Skeletal muscle satellite cell (primary cell): ENCODE measurements around the gene EXOC4.
A peak's percentile ranks its signal among the peaks of the same experiment; 100 is the strongest.
"Not testable (repeated sequence)": the region's sequence is repeated elsewhere in the genome, so short reads cannot be mapped to it uniquely, and the experiment has no call there.

ENCODE experiments used
- H3K27me3 ChIP-seq: 2 replicates; pipeline ENCODE4 v1.7.0; 2013; ENCODE audit warnings: low read length; ENCODE audit not compliant: control insufficient read depth, insufficient read depth
- H3K36me3 ChIP-seq: 2 replicates; pipeline ENCODE4 v1.7.0; 2013; ENCODE audit warnings: mild to moderate bottlenecking, control low read depth, low read length; ENCODE audit not compliant: insufficient read depth
- H3K4me1 ChIP-seq: 2 replicates; pipeline ENCODE4 v1.7.0; 2013; ENCODE audit warnings: low read length; ENCODE audit not compliant: control insufficient read depth, insufficient read depth
- H3K4me2 ChIP-seq: 2 replicates; pipeline ENCODE4 v1.7.0; 2013; ENCODE audit warnings: mild to moderate bottlenecking, low read length
- H3K4me3 ChIP-seq: 2 replicates; pipeline ENCODE4 v1.7.0; 2013; ENCODE audit warnings: low read length
- H3K9ac ChIP-seq: 2 replicates; pipeline ENCODE4 v1.7.0; 2013; ENCODE audit warnings: mild to moderate bottlenecking, low read depth, low read length, moderate library complexity
- H3K9me3 ChIP-seq: replicated peaks from 2 replicates; pipeline ENCODE4 v1.7.0; 2013; ENCODE audit warnings: mild to moderate bottlenecking, control low read depth, low read length

The EXOC4 gene

DNA sequence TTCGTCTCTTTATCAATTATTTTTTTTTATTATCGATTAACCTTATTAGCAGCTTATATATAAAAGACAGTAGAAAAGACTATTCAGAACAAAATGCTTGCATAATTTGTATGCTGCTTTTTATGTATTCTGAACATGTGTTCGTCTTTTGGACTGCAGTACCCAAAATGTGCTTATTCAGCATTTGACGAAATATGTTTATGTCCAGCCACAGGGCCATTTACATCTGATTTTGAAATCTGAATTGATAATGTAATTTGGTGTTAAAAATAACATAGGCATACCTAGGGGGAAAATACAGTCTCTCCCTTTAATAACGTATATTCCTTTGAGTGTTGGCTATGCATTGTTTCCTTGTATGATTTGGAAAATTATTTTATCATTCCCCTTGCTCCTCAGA lies 386.0 kb downstream of the EXOC4 start:
- no peaks in the 10 kb centered on the region for H3K36me3 ChIP-seq
- no peaks in the 10 kb centered on the region for H3K9me3 ChIP-seq
- H3K4me2 ChIP-seq, result no peak overlapping the region
- H3K27me3 ChIP-seq, result no peaks in the 10 kb centered on the region
- no peak overlapping the region for H3K4me3 ChIP-seq
- no peaks in the 10 kb centered on the region for H3K4me1 ChIP-seq
- H3K9ac ChIP-seq, result no peak overlapping the region

DNA sequence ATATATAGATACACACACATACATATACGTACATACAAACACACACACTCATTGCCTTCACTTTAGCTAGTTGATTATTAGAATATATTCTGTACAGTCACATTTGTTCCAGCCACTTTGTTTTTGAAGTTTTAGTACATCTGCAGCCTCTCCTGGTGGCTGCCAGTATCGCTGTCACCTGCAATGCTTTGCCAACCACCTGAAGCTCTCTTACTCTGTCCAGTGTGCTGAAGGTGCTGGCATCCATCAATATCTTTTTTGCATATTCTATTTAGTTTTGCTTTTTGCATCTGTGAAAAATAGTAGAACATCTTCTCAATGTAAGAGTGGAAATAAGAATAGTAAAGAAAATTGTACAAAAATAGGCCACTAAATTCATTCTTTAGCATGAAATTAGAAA lies 388.6 kb downstream of the EXOC4 start:
- Histone ChIP-seq H3K27me3 (no peaks in the 10 kb centered on the region), H3K4me3 (no peak overlapping the region), H3K36me3 (no peaks in the 10 kb centered on the region), H3K9ac (no peak overlapping the region), H3K9me3 (no peaks in the 10 kb centered on the region), H3K4me1 (no peaks in the 10 kb centered on the region), H3K4me2 (no peak overlapping the region)

- no peaks in the 10 kb centered on the region for H3K27me3 ChIP-seq
- H3K9me3 ChIP-seq, result no peaks in the 10 kb centered on the region
- no peak overlapping the region for H3K4me2 ChIP-seq
- no peak overlapping the region for H3K9ac ChIP-seq
- no peaks in the 10 kb centered on the region for H3K4me1 ChIP-seq
- no peak overlapping the region for H3K4me3 ChIP-seq
- H3K36me3 ChIP-seq, result no peaks in the 10 kb centered on the region
Observed at GRCh38 chr7:133642907-133643306, 390.0 kb downstream of the EXOC4 start.

DNA sequence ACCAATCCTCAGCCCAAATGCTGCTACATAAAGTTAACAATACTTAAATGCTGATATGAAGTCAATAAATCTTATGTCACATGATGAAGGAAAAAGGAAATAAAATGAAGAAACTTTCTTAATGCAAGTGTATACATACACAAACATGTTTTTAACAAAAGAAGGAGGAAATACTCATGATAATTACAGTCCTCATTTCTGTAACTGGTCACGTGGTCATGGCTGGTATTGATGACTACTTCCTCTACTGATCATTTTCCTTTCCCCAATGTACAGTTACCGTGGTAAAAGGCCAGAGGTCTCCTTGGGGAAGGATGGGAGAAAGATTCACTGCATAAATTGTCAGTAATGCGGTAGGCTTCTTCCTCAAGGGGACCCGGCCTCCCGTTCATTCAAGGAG lies 390.8 kb downstream of the EXOC4 start:
- H3K4me3 ChIP-seq, H3K9ac ChIP-seq, H3K36me3 ChIP-seq, H3K27me3 ChIP-seq, H3K4me2 ChIP-seq, H3K4me1 ChIP-seq, H3K9me3 ChIP-seq: not testable (repeated sequence)

GRCh38 chr7:133645884-133646391 lies 393.1 kb downstream of the EXOC4 start:
- Histone ChIP-seq H3K4me2 (no peak overlapping the region), H3K36me3 (no peaks in the 10 kb centered on the region), H3K4me1 (peaks cover 9% of the 10 kb centered on the region), H3K4me3 (no peak overlapping the region), H3K9ac (no peak overlapping the region), H3K27me3 (no peaks in the 10 kb centered on the region), H3K9me3 (no peaks in the 10 kb centered on the region)

DNA sequence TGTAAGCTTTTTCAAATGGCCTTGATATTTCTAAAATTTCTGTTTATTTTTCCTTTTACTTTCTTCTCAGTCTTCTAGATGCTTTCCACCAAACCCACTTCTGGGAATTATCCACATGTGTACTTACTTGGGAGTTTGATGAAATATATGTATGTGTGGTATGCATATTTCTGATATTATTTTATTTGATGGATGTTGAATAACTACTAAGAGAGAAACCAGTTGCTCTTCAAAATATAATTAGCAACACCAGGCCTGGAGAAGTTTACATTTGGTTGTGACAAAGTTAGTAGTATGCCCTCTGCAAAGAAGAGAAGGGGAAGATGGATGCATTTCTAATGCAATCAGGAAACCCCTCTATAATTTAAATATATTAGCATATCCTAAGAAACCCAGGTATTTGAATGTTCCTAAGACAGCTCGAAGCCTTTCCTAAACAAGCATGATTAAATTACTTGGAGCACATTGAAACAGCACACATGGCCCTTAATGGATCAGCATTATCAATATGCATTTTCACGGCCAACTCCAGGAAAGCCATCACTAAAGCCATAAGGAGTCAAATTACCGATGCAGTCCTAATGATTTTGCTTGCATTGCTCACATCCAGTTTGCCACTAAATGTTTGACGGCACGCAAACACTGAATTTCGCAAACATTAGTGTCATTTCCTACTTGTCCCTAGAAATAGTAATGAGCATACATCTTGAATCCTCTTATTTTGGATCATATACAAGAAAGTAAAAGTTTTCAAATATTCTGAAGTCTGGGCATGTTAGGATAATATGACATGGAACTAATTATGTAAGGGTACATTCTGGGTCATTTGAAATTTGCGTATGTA lies 393.8 kb downstream of the EXOC4 start:
- no peak overlapping the region for H3K4me2 ChIP-seq
- no peak overlapping the region for H3K9ac ChIP-seq
- H3K9me3 ChIP-seq, result no peaks in the 10 kb centered on the region
- H3K4me3 ChIP-seq, result no peak overlapping the region
- H3K36me3 ChIP-seq, result no peaks in the 10 kb centered on the region
- H3K4me1 ChIP-seq, result peaks cover 9% of the 10 kb centered on the region
- no peaks in the 10 kb centered on the region for H3K27me3 ChIP-seq

DNA sequence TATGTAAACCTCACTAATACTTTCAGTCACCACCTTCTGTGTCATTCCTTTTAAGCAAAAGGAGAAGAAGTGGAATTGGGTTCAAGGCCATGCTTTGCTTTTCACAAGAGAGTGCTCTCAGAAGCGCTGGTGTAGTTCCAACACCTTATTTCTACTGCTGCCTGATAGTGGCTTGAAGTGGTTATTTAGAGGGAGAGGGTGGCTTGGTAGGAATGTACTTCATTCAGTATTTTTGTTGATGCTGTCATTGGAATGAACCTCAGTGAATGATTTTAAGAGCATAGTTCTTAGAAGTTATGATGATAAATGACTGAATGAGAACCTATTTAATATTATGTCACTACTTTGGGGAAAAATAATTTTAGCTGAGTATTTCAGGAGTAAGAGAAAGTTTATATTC lies 396.7 kb downstream of the EXOC4 start:
- H3K4me3 ChIP-seq, result no peak overlapping the region
- no peak overlapping the region for H3K9ac ChIP-seq
- peaks cover 14% of the 10 kb centered on the region for H3K4me1 ChIP-seq
- H3K27me3 ChIP-seq, result no peaks in the 10 kb centered on the region
- H3K4me2 ChIP-seq, result no peak overlapping the region
- H3K36me3 ChIP-seq, result no peaks in the 10 kb centered on the region
- no peaks in the 10 kb centered on the region for H3K9me3 ChIP-seq

DNA sequence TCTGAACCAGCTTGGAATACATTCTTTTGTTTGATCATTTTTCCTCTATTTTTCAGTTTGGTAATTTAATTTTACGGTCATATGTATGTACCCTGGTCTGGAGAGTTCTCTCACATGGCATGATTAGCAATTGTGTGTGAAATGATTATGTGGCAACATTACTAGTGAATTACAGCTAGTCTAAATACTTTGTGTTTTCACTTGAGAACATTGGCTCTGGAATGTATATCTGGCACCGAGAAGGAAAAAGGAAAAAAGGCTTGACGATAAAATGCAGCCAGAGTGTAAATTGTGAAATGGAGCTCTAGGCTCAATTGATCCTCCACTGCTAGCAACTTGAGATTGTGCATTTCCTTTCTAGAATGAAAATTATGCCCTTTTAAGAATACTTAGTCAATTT lies 397.2 kb downstream of the EXOC4 start:
- H3K4me3 ChIP-seq, result no peak overlapping the region
- H3K27me3 ChIP-seq, result no peaks in the 10 kb centered on the region
- H3K9ac ChIP-seq, result peak overlapping the region; percentile 24
- H3K4me2 ChIP-seq, result peak overlapping the region; percentile 27
- no peaks in the 10 kb centered on the region for H3K36me3 ChIP-seq
- no peaks in the 10 kb centered on the region for H3K9me3 ChIP-seq
- peaks cover 14% of the 10 kb centered on the region for H3K4me1 ChIP-seq

- no peaks in the 10 kb centered on the region for H3K36me3 ChIP-seq
- H3K9ac ChIP-seq, result peak overlapping the region; percentile 24
- H3K4me3 ChIP-seq, result no peak overlapping the region
- H3K9me3 ChIP-seq, result no peaks in the 10 kb centered on the region
- H3K4me1 ChIP-seq, result peaks cover 14% of the 10 kb centered on the region
- no peaks in the 10 kb centered on the region for H3K27me3 ChIP-seq
- H3K4me2 ChIP-seq, result peak overlapping the region; percentile 27
Observed at GRCh38 chr7:133650487-133651300, 397.8 kb downstream of the EXOC4 start.

GRCh38 chr7:133652547-133652946 lies 399.7 kb downstream of the EXOC4 start:
- no peak overlapping the region for H3K9ac ChIP-seq
- no peaks in the 10 kb centered on the region for H3K36me3 ChIP-seq
- H3K4me3 ChIP-seq, result no peak overlapping the region
- peaks cover 14% of the 10 kb centered on the region for H3K4me1 ChIP-seq
- H3K4me2 ChIP-seq, result no peak overlapping the region
- H3K9me3 ChIP-seq, result no peaks in the 10 kb centered on the region
- no peaks in the 10 kb centered on the region for H3K27me3 ChIP-seq

- no peak overlapping the region for H3K4me3 ChIP-seq
- H3K9ac ChIP-seq, result no peak overlapping the region
- no peaks in the 10 kb centered on the region for H3K27me3 ChIP-seq
- H3K4me2 ChIP-seq, result no peak overlapping the region
- H3K4me1 ChIP-seq, result peaks cover 14% of the 10 kb centered on the region
- H3K9me3 ChIP-seq, result no peaks in the 10 kb centered on the region
- no peaks in the 10 kb centered on the region for H3K36me3 ChIP-seq
Observed at GRCh38 chr7:133654547-133654946, 401.7 kb downstream of the EXOC4 start.
